B cell (primary cell): Measurements from ENCODE around the gene PCBP2.

Experiments
- CTCF ChIP-seq: fragments of 200-600 bp; IDR thresholded peaks from one replicate; pipeline ENCODE4 v1.8.0; 2022; ENCODE audit warnings: antibody characterized with exemption, mild to moderate bottlenecking
- EZH2 ChIP-seq: IDR thresholded peaks from 2 replicates; pipeline ENCODE4 v1.6.1; 2012; ENCODE audit warnings: borderline replicate concordance, low read depth, mild to moderate bottlenecking, moderate library complexity, low read length; ENCODE audit not compliant: insufficient read depth, poor library complexity, severe bottlenecking

GRCh38 chr12:53427905-53428594 lies 23.9 kb upstream of the PCBP2 start:
- TF ChIP-seq EZH2, result no peak
- TF ChIP-seq CTCF, result no peak
